HepG2 (cell line): ENCODE results near the gene STX10. TPM values are rescaled to one million over a fixed set of nuclear protein-coding genes. Genes with fewer than 3 reads are reported as not detected.
A peak's percentile ranks its signal among the peaks of the same experiment; 100 is the strongest.

ENCODE experiments used
- ATF7 ChIP-seq, 2 experiments: fragments of 450-650 bp in 1 of 2; sonication (generic) in 1 of 2; formaldehyde crosslinking in 1 of 2; IDR thresholded peaks; 2 replicates each; pipeline versions ENCODE4 v1.4.0 to v1.6.1; 2016 to 2020; ENCODE audit warnings: antibody characterized with exemption in 1 of 2, mild to moderate bottlenecking in 1 of 2, missing genetic modification reagents in 1 of 2
- ATRX ChIP-seq: sonication (generic); formaldehyde crosslinking; IDR thresholded peaks from 2 replicates; pipeline ENCODE4 v1.4.0; 2020; ENCODE audit warnings: missing genetic modification reagents, borderline replicate concordance
- ERF ChIP-seq: IDR thresholded peaks from 2 replicates; pipeline ENCODE4 v1.6.1; 2018; ENCODE audit warnings: missing biosample characterization, missing genetic modification reagents
- HBP1 ChIP-seq: IDR thresholded peaks from 2 replicates; pipeline ENCODE4 v1.6.1; 2016; ENCODE audit warnings: low read depth, control low read depth
- HOXA3 ChIP-seq: sonication (generic); formaldehyde crosslinking; IDR thresholded peaks from 2 replicates; pipeline ENCODE4 v1.5.0; 2020; ENCODE audit warnings: missing genetic modification reagents
- KIAA2018 ChIP-seq: sonication (generic); formaldehyde crosslinking; IDR thresholded peaks from 2 replicates; pipeline ENCODE4 v1.5.0; 2020; ENCODE audit warnings: mild to moderate bottlenecking, missing genetic modification reagents, borderline replicate concordance
- KLF11 ChIP-seq: IDR thresholded peaks from 2 replicates; pipeline ENCODE4 v1.6.1; 2016; ENCODE audit warnings: missing compliant biosample characterization
- MEF2D ChIP-seq: sonication (generic); formaldehyde crosslinking; IDR thresholded peaks from 2 replicates; pipeline ENCODE4 v1.5.1; 2020; ENCODE audit warnings: mild to moderate bottlenecking, missing genetic modification reagents
- MTF2 ChIP-seq: sonication (generic); formaldehyde crosslinking; IDR thresholded peaks from 2 replicates; pipeline ENCODE4 v1.5.0; 2020; ENCODE audit warnings: missing genetic modification reagents, borderline replicate concordance
- MYNN ChIP-seq: sonication (generic); formaldehyde crosslinking; IDR thresholded peaks from 2 replicates; pipeline ENCODE4 v1.4.0; 2020; ENCODE audit warnings: mild to moderate bottlenecking, low read depth, missing genetic modification reagents
- NR2F1 ChIP-seq, 2 experiments: fragments of 450-650 bp in 1 of 2; formaldehyde crosslinking in 1 of 2; IDR thresholded peaks; 2 replicates each; pipeline versions ENCODE4 v1.5.0 to v1.6.1; 2016 to 2020; ENCODE audit warnings: mild to moderate bottlenecking in 1 of 2, missing compliant biosample characterization in 1 of 2, missing genetic modification reagents in 1 of 2, moderate library complexity in 1 of 2
- PAF1 ChIP-seq: IDR thresholded peaks from 2 replicates; pipeline ENCODE4 v1.6.1; 2016; ENCODE audit warnings: missing genetic modification reagents, missing compliant biosample characterization
- POLR2G ChIP-seq: fragments of 200-400 bp; formaldehyde crosslinking; IDR thresholded peaks from 2 replicates; pipeline ENCODE4 v1.6.1; 2018; ENCODE audit warnings: mild to moderate bottlenecking, low read depth, low read length, moderate library complexity
- RBM39 ChIP-seq: fragments of 200-400 bp; formaldehyde crosslinking; IDR thresholded peaks from one replicate; pipeline ENCODE4 v1.6.1; 2018; ENCODE audit warnings: antibody characterized with exemption, mild to moderate bottlenecking, low read depth, low read length; ENCODE audit not compliant: poor library complexity, severe bottlenecking
- TSC22D2 ChIP-seq: sonication (generic); formaldehyde crosslinking; IDR thresholded peaks from 2 replicates; pipeline ENCODE4 v1.5.1; 2020; ENCODE audit warnings: missing genetic modification reagents, mild to moderate bottlenecking, borderline replicate concordance
- ZNF383 ChIP-seq: sonication (generic); formaldehyde crosslinking; IDR thresholded peaks from 2 replicates; pipeline ENCODE4 v1.4.0; 2020; ENCODE audit warnings: missing genetic modification reagents, mild to moderate bottlenecking, borderline replicate concordance
- ZNF451 ChIP-seq: sonication (generic); formaldehyde crosslinking; IDR thresholded peaks from 2 replicates; pipeline ENCODE4 v1.5.0; 2020; ENCODE audit warnings: mild to moderate bottlenecking, missing genetic modification reagents
- ZNF484 ChIP-seq: sonication (generic); formaldehyde crosslinking; IDR thresholded peaks from 2 replicates; pipeline ENCODE4 v1.5.1; 2020; ENCODE audit warnings: mild to moderate bottlenecking, low read depth, missing genetic modification reagents, borderline replicate concordance
- ZNF567 ChIP-seq: sonication (generic); formaldehyde crosslinking; IDR thresholded peaks from 2 replicates; pipeline ENCODE4 v1.8.1; 2023; ENCODE audit warnings: mild to moderate bottlenecking, missing genetic modification reagents, borderline replicate concordance
- ZNF790 ChIP-seq: sonication (generic); formaldehyde crosslinking; IDR thresholded peaks from 2 replicates; pipeline ENCODE4 v1.8.0; 2022; ENCODE audit warnings: missing genetic modification reagents, mild to moderate bottlenecking, borderline replicate concordance
- ZSCAN22 ChIP-seq: sonication (generic); formaldehyde crosslinking; IDR thresholded peaks from 2 replicates; pipeline ENCODE4 v1.4.0; 2020; ENCODE audit warnings: mild to moderate bottlenecking, missing genetic modification reagents
- polyA plus RNA-seq, 8 experiments: library from polyadenylated mRNA; depleted of rRNA in 3 of 8; stranded (reverse) in 7 of 8; unstranded in 1 of 8; fragments of >200 nt; fragmentation: Illumina TruSeq in 4 of 8; extraction: Trizol in 4 of 8; gene quantifications; 2 replicates each; pipeline versions ENCODE4 v1.2.1 to v1.2.3, GENCODE V29; 2011 to 2016; ENCODE audit warnings: low read depth in 4 of 8, missing spikeins in 1 of 8, mixed read lengths in 1 of 8; ENCODE audit not compliant: insufficient read depth in 1 of 8
- total RNA-seq, 5 experiments: library from RNA; depleted of rRNA; stranded (reverse); fragments of >200 nt; fragmentation: Illumina TruSeq; extraction: Trizol; gene quantifications; 2 replicates each; pipeline ENCODE4 v1.2.3, GENCODE V29; 2016; ENCODE audit warnings: low read depth in 1 of 5

The STX10 gene
- total and polyA plus RNA-seq, 2 of the 13 experiments (the other 11 are each of a cell fraction or from before 2014, with no cell fraction given), result 47.9 to 66.4 TPM

- TF ChIP-seq KIAA2018 (no peak), PAF1 (no peak), ZSCAN22 (CRISPR knock-in tag) (no peak), ERF (CRISPR knock-in tag) (0 out of 2 replicates have a peak, but pooled peaks have one; percentile 25), ATRX (no peak), ATF7 (IDR thresholded peaks at IDR 0.05) (no peak), ATF7 (CRISPR knock-in tag; IDR thresholded peaks at IDR 0.05) (no peak), KLF11 (CRISPR knock-in tag) (no peak), ZNF451 (no peak; the same call in 1 of the 2 replicates), ZNF567 (CRISPR knock-in tag) (no peak), TSC22D2 (no peak), POLR2G (no peak), MYNN (CRISPR knock-in tag) (no peak), MTF2 (CRISPR knock-in tag) (no peak), ZNF383 (CRISPR knock-in tag) (no peak), ZNF484 (no peak), NR2F1 (CRISPR knock-in tag; IDR thresholded peaks at IDR 0.05) (no peak), RBM39 (no peak), HOXA3 (CRISPR knock-in tag) (peak; percentile 70), HBP1 (CRISPR knock-in tag) (peak; percentile 90), ZNF790 (CRISPR knock-in tag) (no peak), MEF2D (no peak)
These were observed 32.3 kb downstream of the STX10 start, which contains the start of gene NACC1 (continued) for GRCh38 chr19:13117772-13118423.
